ENCODE measurements around the gene TUB. TPM values are rescaled to one million over a fixed set of nuclear protein-coding genes. Genes with fewer than 3 reads are reported as not detected.

Gene TUB
- polyA plus RNA-seq, 4 donors, result 0.54 to 8.8 (median 3.5) TPM; not detected in 1

GRCh38 chr11:8040261-8040920 lies 40.6 kb upstream of the TUB start:
- DNase-seq, result no peak
- Histone ChIP-seq H3K36me3 (ENCODE audit: control insufficient read depth in 3 of 3, insufficient read depth in 2 of 3, low read depth in 1 of 3, low read length in 3 of 3) (no peaks in the 10 kb centered on the region), H3K9me3 (ENCODE audit: control insufficient read depth in 2 of 2, insufficient read depth in 1 of 2, low read depth in 1 of 2, low read length in 1 of 2) (no peaks in the 10 kb centered on the region), H3K4me3 (ENCODE audit: low read depth in 1 of 3, low read length in 3 of 3) (no peak overlapping the region), H3K27me3 (ENCODE audit: control insufficient read depth in 3 of 3, insufficient read depth in 3 of 3, low read length in 3 of 3) (no peaks in the 10 kb centered on the region), H3K27ac (ENCODE audit: low read depth in 1 of 3, low read length in 2 of 3) (no peak overlapping the region), H3K4me1 (ENCODE audit: control insufficient read depth in 3 of 3, insufficient read depth in 2 of 3, low read depth in 1 of 3, low read length in 2 of 3) (peaks cover 0 to 2% (median 0%) of the 10 kb centered on the region in 3 donors)
- WGBS, 3 donors, result 64 to 82% (median 66%) methylated on average over 4 of the region's 4 CpGs
- FAIRE-seq, result no peak

- 73 to 94% (median 92%) methylated on average over 2 of the region's 2 CpGs for WGBS, 3 donors
- Histone ChIP-seq H3K4me1 (ENCODE audit: control insufficient read depth in 3 of 3, insufficient read depth in 2 of 3, low read depth in 1 of 3, low read length in 2 of 3) (no peaks in the 10 kb centered on the region), H3K36me3 (ENCODE audit: control insufficient read depth in 3 of 3, insufficient read depth in 2 of 3, low read depth in 1 of 3, low read length in 3 of 3) (no peaks in the 10 kb centered on the region), H3K27me3 (ENCODE audit: control insufficient read depth in 3 of 3, insufficient read depth in 3 of 3, low read length in 3 of 3) (no peaks in the 10 kb centered on the region), H3K27ac (ENCODE audit: low read depth in 1 of 3, low read length in 2 of 3) (no peak overlapping the region), H3K9me3 (ENCODE audit: control insufficient read depth in 2 of 2, insufficient read depth in 1 of 2, low read depth in 1 of 2, low read length in 1 of 2) (no peaks in the 10 kb centered on the region), H3K4me3 (ENCODE audit: low read depth in 1 of 3, low read length in 3 of 3) (no peak overlapping the region)
- DNase-seq, result no peak
- no peak for FAIRE-seq
Measured at GRCh38 chr11:8040921-8041285, 40.1 kb upstream of the TUB start.

- FAIRE-seq (no peak), DNase-seq (no peak)
- no peak overlapping the region for H3K27ac ChIP-seq (ENCODE audit: low read depth in 1 of 3, low read length in 2 of 3)
- H3K36me3 ChIP-seq (ENCODE audit: control insufficient read depth in 3 of 3, insufficient read depth in 2 of 3, low read depth in 1 of 3, low read length in 3 of 3), result no peaks in the 10 kb centered on the region
- no peaks in the 10 kb centered on the region for H3K4me1 ChIP-seq (ENCODE audit: control insufficient read depth in 3 of 3, insufficient read depth in 2 of 3, low read depth in 1 of 3, low read length in 2 of 3)
- H3K4me3 ChIP-seq (ENCODE audit: low read depth in 1 of 3, low read length in 3 of 3), result no peak overlapping the region
- no peaks in the 10 kb centered on the region for H3K9me3 ChIP-seq (ENCODE audit: control insufficient read depth in 2 of 2, insufficient read depth in 1 of 2, low read depth in 1 of 2, low read length in 1 of 2)
- WGBS, 3 donors, result 89 to 91% (median 91%) methylated on average over 4 of the region's 4 CpGs
- H3K27me3 ChIP-seq (ENCODE audit: control insufficient read depth in 3 of 3, insufficient read depth in 3 of 3, low read length in 3 of 3), result no peaks in the 10 kb centered on the region
Measured at GRCh38 chr11:8041576-8041975, 39.4 kb upstream of the TUB start.

DNA sequence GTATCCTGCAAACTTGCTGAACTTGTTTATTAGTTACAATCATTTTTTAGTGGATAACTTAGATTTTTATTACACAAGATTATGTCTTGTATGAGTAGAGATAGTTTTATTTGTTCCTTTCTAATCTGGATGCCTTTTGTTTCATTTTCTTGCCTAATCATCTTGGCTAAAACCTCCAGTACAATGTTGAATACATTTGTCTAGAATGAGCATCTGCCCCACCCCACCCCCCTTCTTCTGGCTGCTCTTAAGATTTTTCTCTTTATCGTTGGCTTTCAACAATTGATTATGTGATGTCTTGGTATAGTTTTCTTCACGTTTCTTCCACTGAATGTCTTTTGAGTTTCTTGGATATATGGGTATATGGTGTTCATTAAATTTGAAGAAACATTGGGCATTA lies 37.3 kb upstream of the TUB start:
- FAIRE-seq (no peak), DNase-seq (no peak)
- H3K4me1 ChIP-seq (ENCODE audit: control insufficient read depth in 3 of 3, insufficient read depth in 2 of 3, low read depth in 1 of 3, low read length in 2 of 3), result no peaks in the 10 kb centered on the region
- H3K27ac ChIP-seq (ENCODE audit: low read depth in 1 of 3, low read length in 2 of 3), result no peak overlapping the region
- no peaks in the 10 kb centered on the region for H3K9me3 ChIP-seq (ENCODE audit: control insufficient read depth in 2 of 2, insufficient read depth in 1 of 2, low read depth in 1 of 2, low read length in 1 of 2)
- WGBS, 3 donors, result 66 to 74% (median 70%) methylated on average over 2 of the region's 2 CpGs
- H3K4me3 ChIP-seq (ENCODE audit: low read depth in 1 of 3, low read length in 3 of 3), result no peak overlapping the region
- H3K27me3 ChIP-seq (ENCODE audit: control insufficient read depth in 3 of 3, insufficient read depth in 3 of 3, low read length in 3 of 3), result no peaks in the 10 kb centered on the region
- no peaks in the 10 kb centered on the region for H3K36me3 ChIP-seq (ENCODE audit: control insufficient read depth in 3 of 3, insufficient read depth in 2 of 3, low read depth in 1 of 3, low read length in 3 of 3)

DNA sequence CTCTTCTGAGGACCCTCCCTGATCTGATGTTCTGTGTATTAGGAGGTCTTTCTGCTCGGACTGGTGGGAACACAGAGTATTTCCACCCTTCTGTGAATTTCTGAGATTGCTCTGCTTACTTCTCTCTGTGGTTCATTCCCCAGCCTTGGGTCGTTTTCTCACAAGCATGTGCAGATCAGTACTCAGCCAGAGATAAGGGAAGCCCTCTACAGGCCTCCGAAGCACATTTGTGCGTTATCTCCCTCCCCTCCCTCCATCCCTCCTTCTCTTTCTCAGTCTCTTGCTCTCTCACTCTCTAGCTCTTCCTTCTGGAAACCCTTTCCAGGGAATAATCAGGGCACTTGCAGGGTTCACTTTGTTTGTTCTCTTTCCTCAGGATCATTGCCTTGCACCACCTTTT lies 35.2 kb upstream of the TUB start:
- no peak for FAIRE-seq
- WGBS, 3 donors, result 41 to 49% (median 47%) methylated on average over 4 of the region's 4 CpGs
- no peaks in the 10 kb centered on the region for H3K36me3 ChIP-seq (ENCODE audit: control insufficient read depth in 3 of 3, insufficient read depth in 2 of 3, low read depth in 1 of 3, low read length in 3 of 3)

DNA sequence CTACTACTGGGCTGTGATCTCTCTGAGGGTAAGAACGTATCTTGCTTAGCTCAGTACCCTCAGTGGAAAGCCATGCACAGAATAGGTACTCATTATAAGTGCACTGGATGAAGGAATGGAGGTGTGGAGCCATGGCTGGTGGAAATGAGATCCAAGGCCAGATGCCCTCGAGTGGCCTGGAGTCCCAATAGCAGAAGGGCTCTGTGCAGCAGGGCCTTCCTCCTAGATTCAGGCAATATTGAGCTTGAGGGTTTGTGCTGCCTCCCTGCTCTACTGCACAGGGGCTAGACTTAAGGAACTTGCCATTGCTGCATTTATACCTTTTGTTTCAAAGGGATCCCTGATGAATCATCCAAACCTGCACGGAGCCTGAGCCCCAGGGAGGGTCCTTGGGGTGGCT lies 33.6 kb upstream of the TUB start:
- Histone ChIP-seq H3K4me3 (ENCODE audit: low read depth in 1 of 3, low read length in 3 of 3) (no peak overlapping the region), H3K9me3 (ENCODE audit: control insufficient read depth in 2 of 2, insufficient read depth in 1 of 2, low read depth in 1 of 2, low read length in 1 of 2) (no peaks in the 10 kb centered on the region), H3K36me3 (ENCODE audit: control insufficient read depth in 3 of 3, insufficient read depth in 2 of 3, low read depth in 1 of 3, low read length in 3 of 3) (no peaks in the 10 kb centered on the region), H3K27me3 (ENCODE audit: control insufficient read depth in 3 of 3, insufficient read depth in 3 of 3, low read length in 3 of 3) (no peaks in the 10 kb centered on the region), H3K4me1 (ENCODE audit: control insufficient read depth in 3 of 3, insufficient read depth in 2 of 3, low read depth in 1 of 3, low read length in 2 of 3) (no peaks in the 10 kb centered on the region), H3K27ac (ENCODE audit: low read depth in 1 of 3, low read length in 2 of 3) (no peak overlapping the region)
- 51 to 66% (median 56%) methylated on average over 3 of the region's 3 CpGs for WGBS, 3 donors
- DNase-seq, result no peak
- no peak for FAIRE-seq

More for the DNA sequence above, 35.2 kb upstream of the TUB start:
- Histone ChIP-seq H3K27me3 (ENCODE audit: control insufficient read depth in 3 of 3, insufficient read depth in 3 of 3, low read length in 3 of 3) (no peaks in the 10 kb centered on the region), H3K4me1 (ENCODE audit: control insufficient read depth in 3 of 3, insufficient read depth in 2 of 3, low read depth in 1 of 3, low read length in 2 of 3) (no peaks in the 10 kb centered on the region), H3K27ac (ENCODE audit: low read depth in 1 of 3, low read length in 2 of 3) (no peak overlapping the region), H3K4me3 (ENCODE audit: low read depth in 1 of 3, low read length in 3 of 3) (no peak overlapping the region), H3K9me3 (ENCODE audit: control insufficient read depth in 2 of 2, insufficient read depth in 1 of 2, low read depth in 1 of 2, low read length in 1 of 2) (no peaks in the 10 kb centered on the region)
- no peak for DNase-seq

GRCh38 chr11:8049084-8049483 lies 31.9 kb upstream of the TUB start:
- WGBS, 3 donors, result 89 to 90% (median 89%) methylated on average over 3 of the region's 3 CpGs
- Histone ChIP-seq H3K4me3 (ENCODE audit: low read depth in 1 of 3, low read length in 3 of 3) (no peak overlapping the region), H3K36me3 (ENCODE audit: control insufficient read depth in 3 of 3, insufficient read depth in 2 of 3, low read depth in 1 of 3, low read length in 3 of 3) (no peaks in the 10 kb centered on the region), H3K27me3 (ENCODE audit: control insufficient read depth in 3 of 3, insufficient read depth in 3 of 3, low read length in 3 of 3) (no peaks in the 10 kb centered on the region), H3K27ac (ENCODE audit: low read depth in 1 of 3, low read length in 2 of 3) (no peak overlapping the region), H3K9me3 (ENCODE audit: control insufficient read depth in 2 of 2, insufficient read depth in 1 of 2, low read depth in 1 of 2, low read length in 1 of 2) (no peaks in the 10 kb centered on the region), H3K4me1 (ENCODE audit: control insufficient read depth in 3 of 3, insufficient read depth in 2 of 3, low read depth in 1 of 3, low read length in 2 of 3) (no peaks in the 10 kb centered on the region)
- DNase-seq, result no peak
- FAIRE-seq, result no peak

- Histone ChIP-seq H3K27ac (ENCODE audit: low read depth in 1 of 3, low read length in 2 of 3) (no peak overlapping the region), H3K4me1 (ENCODE audit: control insufficient read depth in 3 of 3, insufficient read depth in 2 of 3, low read depth in 1 of 3, low read length in 2 of 3) (peaks cover 0 to 10% (median 0%) of the 10 kb centered on the region in 3 donors), H3K36me3 (ENCODE audit: control insufficient read depth in 3 of 3, insufficient read depth in 2 of 3, low read depth in 1 of 3, low read length in 3 of 3) (no peaks in the 10 kb centered on the region), H3K9me3 (ENCODE audit: control insufficient read depth in 2 of 2, insufficient read depth in 1 of 2, low read depth in 1 of 2, low read length in 1 of 2) (no peaks in the 10 kb centered on the region), H3K27me3 (ENCODE audit: control insufficient read depth in 3 of 3, insufficient read depth in 3 of 3, low read length in 3 of 3) (no peaks in the 10 kb centered on the region), H3K4me3 (ENCODE audit: low read depth in 1 of 3, low read length in 3 of 3) (no peak overlapping the region)
- DNase-seq (no peak), FAIRE-seq (no peak)
- WGBS, 3 donors, result 72 to 81% (median 77%) methylated on average over 5 to 7 of the region's 7 CpGs
Measured at GRCh38 chr11:8055091-8055835, 25.7 kb upstream of the TUB start.

Measured in small intestine (tissue), 7 donors.